Measurements from ENCODE around the gene PBXIP1.

- TF ChIP-seq CTCF (IDR thresholded peaks at IDR 0.05) (no peak), POLR2A (IDR thresholded peaks at IDR 0.05) (peak; percentile 70 to 87)
Measured at GRCh38 chr1:154974808-154975408, 19.0 kb upstream of the PBXIP1 start.
